ENCODE data around the gene DMRT2.

DNA sequence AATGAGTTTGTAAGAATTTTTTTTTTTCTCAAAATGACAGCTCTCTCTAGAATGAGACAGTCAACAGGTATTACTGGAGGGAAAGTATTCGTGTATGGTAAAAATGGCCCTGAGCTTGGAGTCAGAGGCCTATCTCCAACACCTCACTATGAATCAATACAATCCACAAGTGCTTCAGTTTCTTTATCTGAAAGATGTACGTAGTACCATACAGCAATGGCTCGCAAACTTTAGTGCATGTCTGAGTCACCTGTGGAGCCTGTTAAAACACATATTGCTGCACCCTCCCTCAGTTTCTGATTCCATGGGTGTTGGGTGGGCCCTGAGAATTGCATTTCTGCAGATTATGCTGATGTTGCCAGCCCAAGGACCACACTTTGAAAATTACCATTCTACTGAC, 44.6 kb downstream of the DMRT2 start:
- no peak for TF ChIP-seq EZH2phosphoT487 (IDR thresholded peaks at IDR 0.05; ENCODE audit: borderline replicate concordance, low read length)
- TF ChIP-seq CTCF (IDR thresholded peaks at IDR 0.05; ENCODE audit: low read depth, low read length, poor library complexity, severe bottlenecking): no peak

Data from DOHH2 (cell line).